ENCODE results near the gene UBL4B. TPM values are rescaled to one million over a fixed set of nuclear protein-coding genes. Genes with fewer than 3 reads are reported as not detected.

Gene UBL4B
- not detected in 2 replicates for total RNA-seq

DNA sequence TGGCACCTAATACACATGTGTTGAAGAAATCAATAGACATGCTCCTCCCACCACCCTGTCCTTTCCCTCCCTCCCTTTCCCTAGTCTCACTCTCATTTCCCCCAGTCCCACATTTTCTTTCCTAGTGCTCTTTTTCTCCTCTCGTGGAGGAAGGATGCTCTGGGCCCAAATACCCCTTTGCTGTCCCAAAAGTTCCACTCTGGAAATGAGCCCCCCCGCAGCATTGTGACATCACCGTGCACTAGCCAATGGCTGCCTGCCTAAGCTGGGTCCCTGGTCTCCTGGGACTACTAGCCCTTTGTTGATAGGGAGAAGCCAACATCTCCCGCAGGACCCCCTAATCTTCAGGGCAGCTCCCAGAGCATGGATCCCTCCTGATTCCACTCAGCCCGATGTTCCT, at the start of gene UBL4B:
TSS of gene UBL4B (plus strand) at position 301 of the 400 bp plus-strand sequence. CDS start at position 393, 92 bp downstream.

GRCh38 chr1:110070671-110071242, 41.5 kb upstream of the UBL4B start, which contains the start of gene ALX3:
ALX3 (minus strand) TSS chr1:110070672; CDS start chr1:110070612, 60 bp downstream.

GRCh38 chr1:110150330-110151174, 38.3 kb downstream of the UBL4B start, which contains the start of gene SLC6A17:
SLC6A17 (plus strand) TSS chr1:110150494; CDS start chr1:110166930, 16,436 bp downstream.

Other genes with a start within 250 kb of the UBL4B start
- 3.2 and 33.9 TPM in 2 replicates for gene CSF1, start 201.6 kb upstream of the UBL4B start, total RNA-seq
- 39.8 and 44.5 TPM in 2 replicates for gene AHCYL1, start 127.7 kb upstream of the UBL4B start, total RNA-seq
- gene STRIP1, start 77.8 kb upstream of the UBL4B start, total RNA-seq = 37.0 and 61.6 TPM in 2 replicates
- not detected in 2 replicates for gene ALX3, start 41.8 kb upstream of the UBL4B start, total RNA-seq
- under 0.01 TPM in 1 of 2 replicates, not detected in the other for gene SLC6A17, start 38.1 kb downstream of the UBL4B start, total RNA-seq
- gene KCNC4, start 97.9 kb downstream of the UBL4B start, total RNA-seq = 1.6 and 4.1 TPM in 2 replicates
- 33.8 and 38.3 TPM in 2 replicates for gene RBM15, start 226.9 kb downstream of the UBL4B start, total RNA-seq